CD14-positive monocyte (primary cell): ENCODE measurements around the gene TATDN2. TPM values are rescaled to one million over a fixed set of nuclear protein-coding genes. Genes with fewer than 3 reads are reported as not detected.
"Not testable (repeated sequence)": the region's sequence is repeated elsewhere in the genome, so short reads cannot be mapped to it uniquely, and the experiment has no call there.

Experiments
- DNase-seq, 3 donors: peaks; one replicate each; pipeline ENCODE4 v3.0.0-alpha.2; 2011 to 2022
- H2AFZ ChIP-seq: 2 replicates; pipeline ENCODE4 v1.6.0; 2012; ENCODE audit warnings: mild to moderate bottlenecking, low read depth, low read length, inconsistent platforms; ENCODE audit not compliant: insufficient read depth, poor library complexity, severe bottlenecking
- H3K27ac ChIP-seq, 2 donors: 1 replicate in 1 of 2; 2 replicates in 1 of 2; pipeline ENCODE4 v1.5.1; 2012 to 2013; ENCODE audit warnings: low read length in 2 of 2, control low read depth in 1 of 2, inconsistent platforms in 1 of 2, low read depth in 1 of 2, mild to moderate bottlenecking in 1 of 2
- H3K27me3 ChIP-seq, 2 donors: one replicate each; pipeline versions ENCODE4 v1.6.0 to v1.6.1; 2011 to 2013; ENCODE audit warnings: low read length in 2 of 2; ENCODE audit not compliant: control insufficient read depth in 2 of 2, insufficient read depth in 2 of 2
- H3K36me3 ChIP-seq, 2 donors: replicated peaks in 1 of 2; 1 replicate in 1 of 2; 2 replicates in 1 of 2; pipeline versions ENCODE4 v1.5.1 to v1.6.1; 2012 to 2013; ENCODE audit warnings: low read length in 2 of 2, control low read depth in 1 of 2, inconsistent platforms in 1 of 2, mild to moderate bottlenecking in 1 of 2; ENCODE audit not compliant: insufficient read depth in 2 of 2, control insufficient read depth in 1 of 2
- H3K4me1 ChIP-seq, 2 donors: 1 replicate in 1 of 2; 2 replicates in 1 of 2; pipeline versions ENCODE4 v1.5.1 to v1.6.1; 2012 to 2013; ENCODE audit warnings: low read length in 2 of 2, control low read depth in 1 of 2, inconsistent platforms in 1 of 2, mild to moderate bottlenecking in 1 of 2, moderate library complexity in 1 of 2; ENCODE audit not compliant: insufficient read depth in 2 of 2, control insufficient read depth in 1 of 2
- H3K4me2 ChIP-seq: replicated peaks from 2 replicates; pipeline ENCODE3; 2012; ENCODE audit warnings: low read length, moderate library complexity, mild to moderate bottlenecking; ENCODE audit not compliant: poor library complexity, severe bottlenecking; ENCODE audit errors: extremely low read depth
- H3K4me3 ChIP-seq, 3 experiments: fragments of 200-600 bp in 1 of 3; sonication (generic) in 1 of 3; replicated peaks in 1 of 3; 1 replicate in 2 of 3; 2 replicates in 1 of 3; pipeline ENCODE4 v1.5.1; 2011 to 2013; ENCODE audit warnings: low read length in 3 of 3, mild to moderate bottlenecking in 3 of 3, control low read depth in 2 of 3, low read depth in 2 of 3, inconsistent platforms in 1 of 3, moderate library complexity in 1 of 3
- H3K79me2 ChIP-seq: 2 replicates; pipeline ENCODE4 v1.6.0; 2012; ENCODE audit warnings: mild to moderate bottlenecking, control low read depth, inconsistent platforms, low read length, moderate library complexity; ENCODE audit not compliant: insufficient read depth
- H3K9ac ChIP-seq: 2 replicates; pipeline ENCODE4 v1.6.0; 2017; ENCODE audit warnings: low read length, mild to moderate bottlenecking; ENCODE audit not compliant: insufficient read depth, poor library complexity, severe bottlenecking
- H3K9me3 ChIP-seq, 2 donors: replicated peaks in 1 of 2; 1 replicate in 1 of 2; 2 replicates in 1 of 2; pipeline versions ENCODE4 v1.5.1 to v1.6.1; 2012 to 2013; ENCODE audit warnings: low read length in 2 of 2, control low read depth in 1 of 2; ENCODE audit not compliant: control insufficient read depth in 1 of 2, insufficient read depth in 1 of 2
- H4K20me1 ChIP-seq: 2 replicates; pipeline ENCODE4 v1.6.0; 2012; ENCODE audit warnings: mild to moderate bottlenecking, low read length, control low read depth, moderate library complexity; ENCODE audit not compliant: insufficient read depth
- H3K27ac Mint-ChIP-seq, 7 donors: one replicate each; pipeline ENCODE4 v1.8.0; 2020; ENCODE audit warnings: mild to moderate bottlenecking in 7 of 7, mixed read lengths in 7 of 7, moderate library complexity in 6 of 7, inconsistent platforms in 2 of 7
- H3K27me3 Mint-ChIP-seq, 3 donors: one replicate each; pipeline ENCODE4 v1.8.0; 2021 to 2022; ENCODE audit warnings: low read depth in 3 of 3, mild to moderate bottlenecking in 3 of 3, mixed read lengths in 3 of 3, moderate library complexity in 3 of 3, inconsistent platforms in 1 of 3
- H3K36me3 Mint-ChIP-seq, 2 donors: one replicate each; pipeline ENCODE4 v1.8.0; 2020; ENCODE audit warnings: mixed read lengths in 2 of 2, inconsistent platforms in 1 of 2, mild to moderate bottlenecking in 1 of 2
- H3K4me1 Mint-ChIP-seq: one replicate; pipeline ENCODE4 v1.8.0; 2020; ENCODE audit warnings: mild to moderate bottlenecking, mixed read lengths
- H3K4me3 Mint-ChIP-seq, 2 donors: one replicate each; pipeline ENCODE4 v1.8.0; 2020; ENCODE audit warnings: mild to moderate bottlenecking in 2 of 2, mixed read lengths in 2 of 2, moderate library complexity in 1 of 2
- H3K9me3 Mint-ChIP-seq, 7 donors: one replicate each; pipeline ENCODE4 v1.8.0; 2020 to 2022; ENCODE audit warnings: mixed read lengths in 7 of 7, mild to moderate bottlenecking in 6 of 7, moderate library complexity in 6 of 7, inconsistent platforms in 2 of 7
- WGBS: methylation state at CpG from one replicate; pipeline ENCODE4 v1.1.5; 2013; ENCODE audit warnings: missing lambda C conversion rate; ENCODE audit not compliant: insufficient coverage; 5-methylcytosine and 5-hydroxymethylcytosine counted together
- intact Hi-C, 2 donors: fragments of 100-400 bp; cut with micrococcal nuclease; formaldehyde crosslinking; loops; one replicate each; pipeline versions ENCODE4 v1.15.0 to v1.15.1; 2023
- polyA plus RNA-seq, 3 donors: library from polyadenylated mRNA; depleted of rRNA in 1 of 3; unstranded in 2 of 3; stranded (reverse) in 1 of 3; fragments of 300-500 nt in 2 of 3; fragments of >200 nt in 1 of 3; fragmentation: Illumina TruSeq in 2 of 3; gene quantifications; 1 replicate in 2 of 3; 2 replicates in 1 of 3; pipeline ENCODE4 v1.2.3, GENCODE V29; 2012 to 2021
- TF ChIP-seq, protein P1 (sequence below): fragments of 200-600 bp; IDR thresholded peaks from one replicate; pipeline ENCODE4 v1.8.0; 2022; ENCODE audit warnings: antibody characterized with exemption, mild to moderate bottlenecking

Gene TATDN2
- polyA plus RNA-seq, 3 donors, result 6.0 to 27.1 (median 6.0) TPM

DNA sequence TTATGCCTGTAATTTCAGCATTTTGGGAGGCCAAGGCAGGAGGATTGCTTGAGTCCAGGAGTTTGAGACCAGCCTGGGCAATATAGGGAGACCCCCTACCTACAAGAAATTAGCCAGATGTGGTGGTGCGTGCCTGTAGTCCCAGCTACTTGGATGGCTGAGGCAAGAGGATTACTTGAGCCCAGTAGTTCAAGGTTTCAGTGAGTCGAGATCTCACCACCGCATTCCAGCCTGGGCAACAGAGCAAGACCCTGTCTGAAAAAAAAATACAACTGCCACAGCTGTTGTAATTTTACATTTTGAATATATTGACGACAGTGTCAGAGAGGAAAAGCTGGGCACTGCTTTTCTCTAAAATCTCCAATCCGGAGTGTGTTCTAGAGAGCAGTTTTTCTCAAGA is 21.2 kb downstream of the TATDN2 start:
- DNase-seq, result no peak
- H3K4me1 Mint-ChIP-seq, result peaks cover 18% of the 10 kb centered on the region
- H3K4me3 Mint-ChIP-seq, result no peak overlapping the region
- H2AFZ ChIP-seq, result no peak overlapping the region
- no peaks in the 10 kb centered on the region for H3K27me3 Mint-ChIP-seq
- H3K36me3 ChIP-seq, result peaks cover 60 to 86% of the 10 kb centered on the region in 2 donors
- intact Hi-C loops, result no loop called here
- peaks cover 67 to 84% of the 10 kb centered on the region in 2 donors for H3K36me3 Mint-ChIP-seq
- H3K27ac Mint-ChIP-seq, result peak overlapping the region in 1 of 7 donors; percentile 6
- H4K20me1 ChIP-seq, result peaks cover 91% of the 10 kb centered on the region
- TF ChIP-seq, protein P1, sequence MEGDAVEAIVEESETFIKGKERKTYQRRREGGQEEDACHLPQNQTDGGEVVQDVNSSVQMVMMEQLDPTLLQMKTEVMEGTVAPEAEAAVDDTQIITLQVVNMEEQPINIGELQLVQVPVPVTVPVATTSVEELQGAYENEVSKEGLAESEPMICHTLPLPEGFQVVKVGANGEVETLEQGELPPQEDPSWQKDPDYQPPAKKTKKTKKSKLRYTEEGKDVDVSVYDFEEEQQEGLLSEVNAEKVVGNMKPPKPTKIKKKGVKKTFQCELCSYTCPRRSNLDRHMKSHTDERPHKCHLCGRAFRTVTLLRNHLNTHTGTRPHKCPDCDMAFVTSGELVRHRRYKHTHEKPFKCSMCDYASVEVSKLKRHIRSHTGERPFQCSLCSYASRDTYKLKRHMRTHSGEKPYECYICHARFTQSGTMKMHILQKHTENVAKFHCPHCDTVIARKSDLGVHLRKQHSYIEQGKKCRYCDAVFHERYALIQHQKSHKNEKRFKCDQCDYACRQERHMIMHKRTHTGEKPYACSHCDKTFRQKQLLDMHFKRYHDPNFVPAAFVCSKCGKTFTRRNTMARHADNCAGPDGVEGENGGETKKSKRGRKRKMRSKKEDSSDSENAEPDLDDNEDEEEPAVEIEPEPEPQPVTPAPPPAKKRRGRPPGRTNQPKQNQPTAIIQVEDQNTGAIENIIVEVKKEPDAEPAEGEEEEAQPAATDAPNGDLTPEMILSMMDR, result no peak
- H3K4me2 ChIP-seq, result no peak overlapping the region
- H3K9me3 ChIP-seq, result no peaks in the 10 kb centered on the region
- H3K79me2 ChIP-seq, result peaks cover 100% of the 10 kb centered on the region
- H3K4me3 ChIP-seq, result no peak overlapping the region
- no peak overlapping the region for H3K9ac ChIP-seq
- H3K4me1 ChIP-seq, result peaks cover 17% of the 10 kb centered on the region in 2 donors
- no peak overlapping the region for H3K27ac ChIP-seq
- H3K9me3 Mint-ChIP-seq, result no peaks in the 10 kb centered on the region
- 100% methylated on average over 2 of the region's 5 CpGs for WGBS
- no peaks in the 10 kb centered on the region for H3K27me3 ChIP-seq

GRCh38 chr3:10272476-10272875 is 24.2 kb downstream of the TATDN2 start:
- peaks cover 63 to 86% of the 10 kb centered on the region in 2 donors for H3K36me3 ChIP-seq
- H3K9ac ChIP-seq, intact Hi-C loops, H3K27me3 ChIP-seq, H3K4me2 ChIP-seq, H3K27me3 Mint-ChIP-seq, H3K9me3 Mint-ChIP-seq, H3K4me3 Mint-ChIP-seq, DNase-seq, H3K27ac ChIP-seq, H2AFZ ChIP-seq, H3K9me3 ChIP-seq, H3K4me3 ChIP-seq: not testable (repeated sequence)
- Mint-ChIP-seq H3K36me3 (peaks cover 64 to 80% of the 10 kb centered on the region in 2 donors), H3K27ac (peak overlapping the region in 1 of 7 donors; percentile 49), H3K4me1 (peaks cover 20% of the 10 kb centered on the region)
- H3K4me1 ChIP-seq, result peaks cover 19 to 21% of the 10 kb centered on the region in 2 donors
- WGBS, result 94% methylated on average over 7 of the region's 11 CpGs
- H4K20me1 ChIP-seq, result peaks cover 98% of the 10 kb centered on the region
- H3K79me2 ChIP-seq, result peaks cover 100% of the 10 kb centered on the region
